ENCODE measurements around the gene PIM2. TPM values are rescaled to one million over a fixed set of nuclear protein-coding genes. Genes with fewer than 3 reads are reported as not detected.

PIM2 gene
- total and polyA plus RNA-seq, 9 of the 15 experiments (the other 6 are each of a cell fraction or from before 2014, with no cell fraction given): 67.6 to 191 (median 108) TPM

- in situ Hi-C loops (cut with MboI): no loop called here
- peak overlapping the region; percentile 38; the same call in 1 of the 3 replicates for H3K27ac ChIP-seq (ENCODE audit: extremely low read depth, low read depth, low read length)
Observed at GRCh38 chrX:48935301-48935670, 16.5 kb upstream of the PIM2 start.

More at GRCh38 chrX:48935301-48935670, 16.5 kb upstream of the PIM2 start:
- Histone ChIP-seq H3K36me3 (ENCODE audit: control insufficient read depth, insufficient read depth, low read length) (peaks cover 78% of the 10 kb centered on the region), H3K27me3 (ENCODE audit: control insufficient read depth in 2 of 2, insufficient read depth in 2 of 2, low read length in 2 of 2) (no peaks in the 10 kb centered on the region), H4K20me1 (replicated peaks; ENCODE audit: control insufficient read depth, insufficient read depth, low read length) (no peaks in the 10 kb centered on the region), H3K4me1 (replicated peaks in 1 of 2; ENCODE audit: control insufficient read depth in 2 of 2, insufficient read depth in 2 of 2, low read length in 2 of 2) (peaks cover 34 to 44% of the 10 kb centered on the region in 2 experiments), H2AFZ (ENCODE audit: low read depth, low read length) (no peak overlapping the region), H3K9me3 (replicated peaks; ENCODE audit: control insufficient read depth, insufficient read depth, low read depth, low read length) (no peaks in the 10 kb centered on the region), H3K4me2 (ENCODE audit: insufficient read depth, low read length) (no peak overlapping the region), H3K79me2 (ENCODE audit: control insufficient read depth, insufficient read depth, low read length) (peaks cover 58% of the 10 kb centered on the region), H3K9ac (ENCODE audit: insufficient read depth in 1 of 2, low read depth in 2 of 2, low read length in 2 of 2) (no peak overlapping the region), H3K4me3 (no peak overlapping the region), H3K9me1 (ENCODE audit: control insufficient read depth, insufficient read depth, low read length) (no peaks in the 10 kb centered on the region)
- ATAC-seq: no peak
- TF ChIP-seq ZC3H4 (CRISPR knock-in tag; IDR thresholded peaks at IDR 0.05; ENCODE audit: borderline replicate concordance): no peak
- no peak for TF ChIP-seq TFAM (CRISPR knock-in tag; conservative IDR thresholded peaks at IDR 0.05)
- TF ChIP-seq, protein P1, sequence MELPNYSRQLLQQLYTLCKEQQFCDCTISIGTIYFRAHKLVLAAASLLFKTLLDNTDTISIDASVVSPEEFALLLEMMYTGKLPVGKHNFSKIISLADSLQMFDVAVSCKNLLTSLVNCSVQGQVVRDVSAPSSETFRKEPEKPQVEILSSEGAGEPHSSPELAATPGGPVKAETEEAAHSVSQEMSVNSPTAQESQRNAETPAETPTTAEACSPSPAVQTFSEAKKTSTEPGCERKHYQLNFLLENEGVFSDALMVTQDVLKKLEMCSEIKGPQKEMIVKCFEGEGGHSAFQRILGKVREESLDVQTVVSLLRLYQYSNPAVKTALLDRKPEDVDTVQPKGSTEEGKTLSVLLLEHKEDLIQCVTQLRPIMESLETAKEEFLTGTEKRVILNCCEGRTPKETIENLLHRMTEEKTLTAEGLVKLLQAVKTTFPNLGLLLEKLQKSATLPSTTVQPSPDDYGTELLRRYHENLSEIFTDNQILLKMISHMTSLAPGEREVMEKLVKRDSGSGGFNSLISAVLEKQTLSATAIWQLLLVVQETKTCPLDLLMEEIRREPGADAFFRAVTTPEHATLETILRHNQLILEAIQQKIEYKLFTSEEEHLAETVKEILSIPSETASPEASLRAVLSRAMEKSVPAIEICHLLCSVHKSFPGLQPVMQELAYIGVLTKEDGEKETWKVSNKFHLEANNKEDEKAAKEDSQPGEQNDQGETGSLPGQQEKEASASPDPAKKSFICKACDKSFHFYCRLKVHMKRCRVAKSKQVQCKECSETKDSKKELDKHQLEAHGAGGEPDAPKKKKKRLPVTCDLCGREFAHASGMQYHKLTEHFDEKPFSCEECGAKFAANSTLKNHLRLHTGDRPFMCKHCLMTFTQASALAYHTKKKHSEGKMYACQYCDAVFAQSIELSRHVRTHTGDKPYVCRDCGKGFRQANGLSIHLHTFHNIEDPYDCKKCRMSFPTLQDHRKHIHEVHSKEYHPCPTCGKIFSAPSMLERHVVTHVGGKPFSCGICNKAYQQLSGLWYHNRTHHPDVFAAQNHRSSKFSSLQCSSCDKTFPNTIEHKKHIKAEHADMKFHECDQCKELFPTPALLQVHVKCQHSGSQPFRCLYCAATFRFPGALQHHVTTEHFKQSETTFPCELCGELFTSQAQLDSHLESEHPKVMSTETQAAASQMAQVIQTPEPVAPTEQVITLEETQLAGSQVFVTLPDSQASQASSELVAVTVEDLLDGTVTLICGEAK (IDR thresholded peaks at IDR 0.05): no peak
- TF ChIP-seq, protein P1 (CRISPR knock-in tag; IDR thresholded peaks at IDR 0.05): no peak
- no peak for TF ChIP-seq TBP (optimal IDR thresholded peaks at IDR 0.05; ENCODE audit: low read depth, low read length)
- no peak for TF ChIP-seq ZSCAN32 (CRISPR knock-in tag; IDR thresholded peaks at IDR 0.05)
- TF ChIP-seq E2F3 (CRISPR knock-in tag; IDR thresholded peaks at IDR 0.05): no peak
- TF ChIP-seq GTF3C2 (IDR thresholded peaks at IDR 0.05; ENCODE audit: borderline replicate concordance, extremely low read depth, insufficient read length): no peak
- TF ChIP-seq ZKSCAN8 (CRISPR knock-in tag; IDR thresholded peaks at IDR 0.05): no peak
- TF ChIP-seq RBM22 (IDR thresholded peaks at IDR 0.05; ENCODE audit: low read depth, low read length, poor library complexity, severe bottlenecking): no peak
- no peak for TF ChIP-seq MECOM (CRISPR knock-in tag; IDR thresholded peaks at IDR 0.05)
- no peak for TF ChIP-seq ZBED1 (IDR thresholded peaks at IDR 0.05)
- BruUV-seq (replicated peaks): no TSS peak
- CTCF ChIA-PET (ENCODE audit: low intra/inter-chr PET ratio): no interaction called here
- DNase-seq (ENCODE audit: extremely low read depth in 1 of 4, low spot score in 3 of 4): no peak
- POLR2A ChIA-PET: no interaction called here
- no peak for FAIRE-seq
- intact Hi-C loops (cut with micrococcal nuclease): no loop called here
- 100% methylated on average over 1 of the region's 1 CpG for WGBS (ENCODE audit: insufficient coverage, low coverage, missing lambda C conversion rate)

All from K562 (cell line).